H1 (cell line): Measurements from ENCODE around the gene DNMT1. TPM values are rescaled to one million over a fixed set of nuclear protein-coding genes. Genes with fewer than 3 reads are reported as not detected.

Source experiments
- CTCF ChIA-PET: fragments of 300-600 bp; sonication (Branson Sonifier 250); formaldehyde crosslinking; loops from one replicate; lab custom pipeline; 2021; ENCODE audit not compliant: partially characterized antibody; lab: Charles Lee
- POLR2A ChIA-PET: fragments of 300-600 bp; sonication (Branson Sonifier 250); formaldehyde crosslinking; loops from one replicate; lab custom pipeline; 2021; ENCODE audit warnings: inconsistent platforms; ENCODE audit not compliant: partially characterized antibody; lab: Charles Lee
- DNase-seq, 2 experiments: peaks; one replicate each; pipeline versions ENCODE4 v3.0.0 to v3.0.0-alpha.2; 2010 to 2022; ENCODE audit warnings: low spot score in 2 of 2, low read depth in 1 of 2, mixed read lengths in 1 of 2
- FAIRE-seq: peaks from 2 replicates; lab custom pipeline; 2011; peaks lifted over from hg19 to GRCh38; lab: Jason Lieb, UNC
- H2AFZ ChIP-seq: 2 replicates; pipeline ENCODE4 v1.8.1; 2012; ENCODE audit warnings: low read length, inconsistent platforms
- H2AK5ac ChIP-seq: 2 replicates; pipeline ENCODE4 v1.6.1; 2013; ENCODE audit warnings: low read depth, low read length
- H2BK120ac ChIP-seq: replicated peaks from 2 replicates; pipeline ENCODE3; 2013; ENCODE audit warnings: low read depth, low read length, inconsistent platforms
- H2BK12ac ChIP-seq: 2 replicates; pipeline ENCODE4 v1.6.1; 2013; ENCODE audit warnings: low read depth, low read length
- H2BK15ac ChIP-seq: 2 replicates; pipeline ENCODE4 v1.6.1; 2013; ENCODE audit warnings: low read length
- H2BK20ac ChIP-seq: 2 replicates; pipeline ENCODE4 v1.6.1; 2013; ENCODE audit warnings: low read length
- H2BK5ac ChIP-seq: 2 replicates; pipeline ENCODE4 v1.6.1; 2013; ENCODE audit warnings: low read depth, low read length
- H3K14ac ChIP-seq: 2 replicates; pipeline ENCODE4 v1.6.1; 2013; ENCODE audit warnings: inconsistent platforms; ENCODE audit not compliant: insufficient read length
- H3K18ac ChIP-seq: 2 replicates; pipeline ENCODE4 v1.6.1; 2013; ENCODE audit warnings: low read length; ENCODE audit errors: extremely low read depth
- H3K23ac ChIP-seq: 2 replicates; pipeline ENCODE4 v1.6.1; 2013; ENCODE audit warnings: inconsistent platforms; ENCODE audit not compliant: insufficient read length
- H3K23me2 ChIP-seq: 2 replicates; pipeline ENCODE4 v1.6.1; 2013; ENCODE audit warnings: low read depth, low read length
- H3K27ac ChIP-seq: 2 replicates; pipeline ENCODE4 v1.6.1; 2011; ENCODE audit warnings: low read depth, low read length, inconsistent platforms
- H3K27me3 ChIP-seq, 4 experiments: replicated peaks in 1 of 4; 1 replicate in 1 of 4; 2 replicates in 3 of 4; pipeline versions ENCODE4 v1.6.1 to v1.8.1; 2011 to 2013; ENCODE audit warnings: low read length in 3 of 4, mild to moderate bottlenecking in 3 of 4, inconsistent platforms in 2 of 4, mixed read lengths in 2 of 4, moderate library complexity in 1 of 4; ENCODE audit not compliant: control insufficient read depth in 3 of 4, insufficient read depth in 3 of 4; ENCODE audit errors: extremely low read depth in 1 of 4
- H3K36me3 ChIP-seq, 4 experiments: 2 replicates each; pipeline versions ENCODE4 v1.6.1 to v1.8.1; 2011 to 2013; ENCODE audit warnings: mild to moderate bottlenecking in 4 of 4, low read length in 3 of 4, moderate library complexity in 2 of 4, control low read depth in 1 of 4, inconsistent platforms in 1 of 4; ENCODE audit not compliant: insufficient read depth in 4 of 4, control insufficient read depth in 2 of 4
- H3K4ac ChIP-seq: replicated peaks from 2 replicates; pipeline ENCODE3; 2013; ENCODE audit warnings: low read length, low read depth, mixed read lengths, inconsistent platforms; ENCODE audit not compliant: insufficient read length
- H3K4me1 ChIP-seq, 4 experiments: replicated peaks in 1 of 4; 1 replicate in 1 of 4; 2 replicates in 3 of 4; pipeline versions ENCODE4 v1.6.1 to v1.8.1; 2011 to 2013; ENCODE audit warnings: low read length in 3 of 4, inconsistent platforms in 2 of 4, mixed read lengths in 1 of 4; ENCODE audit not compliant: insufficient read depth in 4 of 4, control insufficient read depth in 3 of 4
- H3K4me2 ChIP-seq, 2 experiments: 2 replicates each; pipeline versions ENCODE4 v1.6.1 to v1.8.1; 2011 to 2013; ENCODE audit warnings: low read depth in 2 of 2, low read length in 2 of 2, control low read depth in 1 of 2, inconsistent platforms in 1 of 2, mild to moderate bottlenecking in 1 of 2; ENCODE audit not compliant: insufficient read depth in 1 of 2
- H3K4me3 ChIP-seq, 4 experiments: fragments of 200-600, 300-600 bp in 1 of 4; sonication (generic), shearing (Covaris generic), sonication (Bioruptor Twin) in 1 of 4; 2 replicates each; pipeline versions ENCODE4 v1.5.1 to v1.8.1; 2011 to 2016; ENCODE audit warnings: low read length in 4 of 4, low read depth in 3 of 4, control low read depth in 2 of 4, inconsistent platforms in 2 of 4, mild to moderate bottlenecking in 2 of 4, mixed read lengths in 1 of 4, moderate library complexity in 1 of 4; ENCODE audit not compliant: insufficient read depth in 2 of 4; ENCODE audit errors: extremely low read depth in 1 of 4
- H3K56ac ChIP-seq: replicated peaks from 2 replicates; pipeline ENCODE3; 2013; ENCODE audit warnings: low read depth, mild to moderate bottlenecking, mixed read lengths, low read length, inconsistent platforms; ENCODE audit not compliant: insufficient read length
- H3K79me1 ChIP-seq: 2 replicates; pipeline ENCODE4 v1.6.1; 2013; ENCODE audit warnings: low read depth, low read length, control low read depth
- H3K79me2 ChIP-seq, 2 experiments: 2 replicates each; pipeline versions ENCODE4 v1.6.1 to v1.8.1; 2012 to 2013; ENCODE audit warnings: low read length in 2 of 2, mild to moderate bottlenecking in 2 of 2, inconsistent platforms in 1 of 2; ENCODE audit not compliant: insufficient read depth in 2 of 2, control insufficient read depth in 1 of 2
- H3K9ac ChIP-seq, 4 experiments: replicated peaks in 1 of 4; 1 replicate in 1 of 4; 2 replicates in 3 of 4; pipeline versions ENCODE4 v1.6.1 to v1.8.1; 2011 to 2013; ENCODE audit warnings: low read depth in 3 of 4, low read length in 3 of 4, control low read depth in 2 of 4, mild to moderate bottlenecking in 2 of 4, moderate library complexity in 2 of 4, inconsistent platforms in 1 of 4; ENCODE audit errors: extremely low read depth in 1 of 4
- H3K9me3 ChIP-seq, 2 experiments: 2 replicates each; pipeline versions ENCODE4 v1.6.1 to v1.8.1; 2012 to 2013; ENCODE audit warnings: mild to moderate bottlenecking in 2 of 2, moderate library complexity in 2 of 2, control low read depth in 1 of 2, inconsistent platforms in 1 of 2, low read depth in 1 of 2, low read length in 1 of 2, mixed read lengths in 1 of 2; ENCODE audit not compliant: insufficient read depth in 2 of 2
- H4K20me1 ChIP-seq, 2 experiments: replicated peaks in 1 of 2; 2 replicates each; pipeline versions ENCODE3 to v1.8.1; 2011 to 2013; ENCODE audit warnings: inconsistent platforms in 2 of 2, low read length in 2 of 2, mild to moderate bottlenecking in 1 of 2; ENCODE audit not compliant: insufficient read depth in 2 of 2, control insufficient read depth in 1 of 2
- H4K5ac ChIP-seq: 2 replicates; pipeline ENCODE4 v1.6.1; 2013; ENCODE audit warnings: low read length, low read depth, mixed read lengths, inconsistent platforms; ENCODE audit not compliant: insufficient read length
- H4K8ac ChIP-seq: 2 replicates; pipeline ENCODE4 v1.8.0; 2013; ENCODE audit warnings: mild to moderate bottlenecking, moderate library complexity, low read length, inconsistent platforms; ENCODE audit not compliant: insufficient read depth; ENCODE audit errors: extremely low read depth
- H4K91ac ChIP-seq: replicated peaks from 2 replicates; pipeline ENCODE3; 2013; ENCODE audit warnings: low read length, mixed read lengths, inconsistent platforms; ENCODE audit not compliant: insufficient read length
- CBX5 ChIP-seq: fragments of 300-800, 300-1000 bp; sonication (generic); IDR thresholded peaks from 2 replicates; pipeline ENCODE4 v1.7.1; 2016; ENCODE audit warnings: antibody characterized with exemption, low read length, low read depth
- CEBPB ChIP-seq: IDR thresholded peaks from 2 replicates; pipeline ENCODE4 v1.6.1; 2012; ENCODE audit warnings: low read depth, low read length
- CTCF ChIP-seq, 3 experiments: IDR thresholded peaks; 1 replicate in 2 of 3; 2 replicates in 1 of 3; pipeline versions ENCODE4 v1.5.1 to v1.6.1; 2011; ENCODE audit warnings: low read length in 3 of 3, mild to moderate bottlenecking in 3 of 3, inconsistent platforms in 2 of 3, low read depth in 1 of 3, moderate library complexity in 1 of 3; ENCODE audit not compliant: insufficient read depth in 1 of 3; ENCODE audit errors: control extremely low read depth in 1 of 3
- GABPA ChIP-seq: IDR thresholded peaks from 2 replicates; pipeline ENCODE4 v1.6.1; 2011; ENCODE audit warnings: mild to moderate bottlenecking, low read length, moderate library complexity, borderline replicate concordance; ENCODE audit not compliant: insufficient read depth
- GTF2F1 ChIP-seq: IDR thresholded peaks from 2 replicates; pipeline ENCODE4 v1.6.1; 2012; ENCODE audit warnings: low read depth, low read length, improper control_type of control experiment, borderline replicate concordance
- HDAC2 ChIP-seq, 2 experiments: fragments of 300-600 bp in 1 of 2; sonication (generic) in 1 of 2; IDR thresholded peaks; 2 replicates each; pipeline ENCODE4 v1.6.1; 2011 to 2012; ENCODE audit warnings: low read depth in 2 of 2, low read length in 2 of 2, mild to moderate bottlenecking in 2 of 2, moderate library complexity in 2 of 2, borderline replicate concordance in 1 of 2, inconsistent platforms in 1 of 2
- NANOG ChIP-seq: IDR thresholded peaks from 2 replicates; pipeline ENCODE4 v1.6.1; 2011; ENCODE audit warnings: low read length, low read depth, mild to moderate bottlenecking, inconsistent platforms; ENCODE audit not compliant: insufficient read depth, poor library complexity, severe bottlenecking
- SP1 ChIP-seq: IDR thresholded peaks from 2 replicates; pipeline ENCODE4 v1.6.1; 2011; ENCODE audit warnings: low read depth, low read length
- SP2 ChIP-seq: IDR thresholded peaks from 2 replicates; pipeline ENCODE4 v1.6.1; 2012; ENCODE audit warnings: mild to moderate bottlenecking, low read length, inconsistent platforms
- TBP ChIP-seq: IDR thresholded peaks from 2 replicates; pipeline ENCODE4 v1.6.1; 2011; ENCODE audit warnings: low read depth, low read length, improper control_type of control experiment
- WGBS, 2 experiments: shearing (Covaris generic) in 1 of 2; methylation state at CpG; one replicate each; pipeline versions ENCODE4 v1.1.6 to v1.1.7; 2013 to 2015; ENCODE audit warnings: low lambda C conversion rate in 2 of 2, mixed read lengths in 2 of 2, inconsistent platforms in 1 of 2, low coverage in 1 of 2, missing lambda C conversion rate in 1 of 2; ENCODE audit not compliant: insufficient replicate concordance in 2 of 2, insufficient coverage in 1 of 2, insufficient read length in 1 of 2; ENCODE audit errors: extremely low coverage in 1 of 2, missing lambda C conversion rate in 1 of 2; 5-methylcytosine and 5-hydroxymethylcytosine counted together
- polyA plus RNA-seq, 7 experiments: library from polyadenylated mRNA; depleted of rRNA in 3 of 7; stranded (reverse) in 5 of 7; unstranded in 2 of 7; fragments of >200 nt in 5 of 7; fragments of 200-250 nt in 2 of 7; gene quantifications; 1 replicate in 5 of 7; 2 replicates in 1 of 7; 4 replicates in 1 of 7; pipeline versions ENCODE4 v1.2.1 to v1.2.3, GENCODE V29; 2011 to 2013; ENCODE audit warnings: missing spikeins in 2 of 7, mixed read lengths in 2 of 7
- total RNA-seq: library from RNA; stranded (reverse); fragmentation: NEBNext Ultra II Directional; extraction: Animal tissue kit (Norgen Biotek cat#: 25700); gene quantifications from 2 replicates; pipeline ENCODE4 v1.2.1, GENCODE V29; 2021
- TF ChIP-seq, protein P1 (sequence below): IDR thresholded peaks from 2 replicates; pipeline ENCODE4 v1.6.1; 2012; ENCODE audit warnings: inconsistent platforms

The DNMT1 gene
- total and polyA plus RNA-seq, 2 of the 8 experiments (the other 6 are each of a cell fraction or from before 2014, with no cell fraction given): 101 to 210 TPM

DNA sequence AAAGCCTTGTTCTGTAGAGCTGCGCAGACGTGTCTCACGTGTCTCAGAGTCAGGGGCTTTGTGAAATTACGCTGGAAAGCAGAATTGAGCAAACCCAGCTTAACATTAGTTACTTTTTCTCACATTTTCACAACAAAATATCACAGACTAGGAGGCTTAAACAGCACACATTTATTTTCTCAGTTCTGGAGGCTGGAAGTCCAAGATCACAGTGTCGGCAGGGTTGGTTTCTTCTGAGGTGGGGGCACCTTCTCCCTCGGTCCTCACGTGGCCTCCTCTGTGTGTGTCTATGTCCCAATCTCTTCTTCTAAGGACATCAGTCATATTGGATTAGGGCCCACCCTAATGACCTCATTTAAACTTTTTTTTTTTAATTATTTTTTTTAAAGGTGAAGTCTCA, 70.3 kb downstream of the DNMT1 start:
- H3K4me1 ChIP-seq: no peaks in the 10 kb centered on the region
- no peak overlapping the region for H2AFZ ChIP-seq
- H3K4me2 ChIP-seq: no peak overlapping the region
- no peak overlapping the region for H3K9ac ChIP-seq
- H2BK120ac ChIP-seq: no peak overlapping the region
- no peak overlapping the region for H2BK5ac ChIP-seq
- no peak overlapping the region for H3K4me3 ChIP-seq
- no peak overlapping the region for H2BK15ac ChIP-seq
- H2AK5ac ChIP-seq: no peak overlapping the region
- POLR2A ChIA-PET: interaction anchor here (0.6 to 29.1 kb wide), 4 partner anchors 9 to 279 kb away, joined by 3 to 412 read pairs (median 3); partner anchors contain the start of genes ANGPTL6, P2RY11 and PPAN
- H3K18ac ChIP-seq: no peak overlapping the region
- H3K79me2 ChIP-seq: peaks cover 0 to 1% of the 10 kb centered on the region in 2 experiments; a peak in 1 of 4 replicates
- no peak for DNase-seq
- no peak overlapping the region for H2BK20ac ChIP-seq
- no peak overlapping the region for H3K4ac ChIP-seq
- H2BK12ac ChIP-seq: no peak overlapping the region
- H3K27ac ChIP-seq: no peak overlapping the region
- no peaks in the 10 kb centered on the region for H4K20me1 ChIP-seq
- no peak overlapping the region for H3K23ac ChIP-seq
- no peaks in the 10 kb centered on the region for H3K79me1 ChIP-seq
- H4K8ac ChIP-seq: no peak overlapping the region
- WGBS, 2 experiments: 86% methylated on average over 7 of the region's 7 CpGs; no CpG with 5 or more reads in 1 of the 2 experiments
- CTCF ChIA-PET: interaction anchor here (1.1 kb wide), 1 partner anchor 8 kb away, joined by 4 read pairs; no protein-coding TSS in a partner anchor
- no peak overlapping the region for H4K91ac ChIP-seq
- H3K27me3 ChIP-seq: no peaks in the 10 kb centered on the region
- no peak overlapping the region for H3K56ac ChIP-seq
- no peak overlapping the region for H4K5ac ChIP-seq
- H3K23me2 ChIP-seq: no peaks in the 10 kb centered on the region
- no peak overlapping the region for H3K14ac ChIP-seq
- H3K36me3 ChIP-seq: peaks cover 0 to 5% (median 0%) of the 10 kb centered on the region in 4 experiments; a peak in 1 of 8 replicates
- no peak for FAIRE-seq
- H3K9me3 ChIP-seq: no peaks in the 10 kb centered on the region
- TF ChIP-seq HDAC2 (IDR thresholded peaks at IDR 0.05; ENCODE audit: borderline replicate concordance in 1 of 2, low read depth in 2 of 2, low read length in 2 of 2) (no peak), GTF2F1 (no peak), TBP (no peak), SP1 (no peak), CBX5 (no peak), NANOG (no peak), SP2 (no peak), CTCF (IDR thresholded peaks at IDR 0.05; ENCODE audit: control extremely low read depth in 1 of 3, insufficient read depth in 1 of 3, low read depth in 1 of 3, low read length in 3 of 3) (no peak), GABPA (no peak), CEBPB (no peak)
- TF ChIP-seq, protein P1, sequence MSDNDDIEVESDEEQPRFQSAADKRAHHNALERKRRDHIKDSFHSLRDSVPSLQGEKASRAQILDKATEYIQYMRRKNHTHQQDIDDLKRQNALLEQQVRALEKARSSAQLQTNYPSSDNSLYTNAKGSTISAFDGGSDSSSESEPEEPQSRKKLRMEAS: no peak
